Superior temporal gyrus (tissue), 1 donor: ENCODE results near the gene NUP188.
A peak's percentile ranks its signal among the peaks of the same experiment; 100 is the strongest.
"Not testable (repeated sequence)": the region's sequence is repeated elsewhere in the genome, so short reads cannot be mapped to it uniquely, and the experiment has no call there.

ENCODE experiments used
- DNase-seq: peaks from one replicate; pipeline ENCODE4 v3.0.0-alpha.2; 2016; ENCODE audit errors: extremely low spot score

The NUP188 gene

DNA sequence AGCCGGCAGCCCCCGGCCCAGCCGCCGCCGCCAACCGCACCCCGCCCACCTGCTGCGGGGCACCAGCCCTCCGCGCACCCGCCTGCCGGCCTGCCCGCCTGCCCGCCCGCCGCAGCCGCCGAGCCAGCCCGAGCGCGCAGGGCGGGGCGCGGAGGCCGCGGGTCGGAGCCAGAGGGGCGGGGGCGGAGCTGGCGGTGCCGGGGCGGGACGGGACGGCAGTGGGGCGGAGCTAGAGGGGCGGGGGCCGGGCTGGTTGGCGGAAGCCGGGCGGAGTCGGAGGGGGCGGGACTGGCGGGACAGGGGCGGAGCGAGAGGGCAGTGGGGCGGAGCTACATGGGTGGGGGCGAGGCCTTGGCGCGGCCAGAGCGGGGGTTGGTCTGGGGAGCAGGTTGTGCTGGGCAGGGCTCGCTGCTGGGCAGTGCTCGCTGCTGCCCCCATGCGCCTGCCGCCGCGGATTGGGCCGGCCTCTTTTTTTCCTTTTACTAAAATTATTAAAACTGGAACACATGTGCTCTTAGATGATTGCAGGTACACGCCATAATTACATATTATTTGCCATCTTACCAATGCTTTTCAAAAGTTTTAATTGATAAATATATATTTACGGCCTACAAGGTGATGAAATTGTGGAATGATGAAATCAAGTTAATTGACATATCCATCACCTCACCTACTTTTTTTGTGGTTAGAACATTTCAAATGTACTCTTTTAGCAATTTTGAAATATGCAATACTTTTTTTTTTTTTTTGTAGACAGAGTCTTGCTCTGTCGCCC lies 80.9 kb downstream of the NUP188 start, which contains the start of gene SH3GLB2:
SH3GLB2 (minus strand) TSS at position 140 of the 775 bp plus-strand sequence. CDS start 177 bp downstream, outside the sequence.
- peak; percentile 89 for DNase-seq

DNA sequence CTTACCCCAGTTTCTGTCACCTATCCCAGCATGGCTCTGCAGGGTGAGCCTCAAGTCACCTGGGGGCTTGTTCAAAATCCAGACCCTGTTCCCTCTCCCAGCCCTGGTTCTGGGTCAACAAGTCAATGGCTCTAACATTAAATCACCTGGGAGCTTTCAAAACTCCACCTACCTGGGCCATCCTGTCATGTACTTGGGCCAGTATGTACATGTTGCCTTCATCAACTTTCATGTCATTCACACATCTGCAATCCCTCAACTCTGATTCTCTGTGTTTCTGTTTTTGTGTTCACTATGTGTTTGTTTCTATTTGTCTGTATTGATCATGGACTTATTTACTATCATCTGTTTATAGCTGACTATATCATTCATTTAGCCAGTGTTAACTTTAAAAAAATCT lies 82.7 kb downstream of the NUP188 start:
- DNase-seq: no peak

DNA sequence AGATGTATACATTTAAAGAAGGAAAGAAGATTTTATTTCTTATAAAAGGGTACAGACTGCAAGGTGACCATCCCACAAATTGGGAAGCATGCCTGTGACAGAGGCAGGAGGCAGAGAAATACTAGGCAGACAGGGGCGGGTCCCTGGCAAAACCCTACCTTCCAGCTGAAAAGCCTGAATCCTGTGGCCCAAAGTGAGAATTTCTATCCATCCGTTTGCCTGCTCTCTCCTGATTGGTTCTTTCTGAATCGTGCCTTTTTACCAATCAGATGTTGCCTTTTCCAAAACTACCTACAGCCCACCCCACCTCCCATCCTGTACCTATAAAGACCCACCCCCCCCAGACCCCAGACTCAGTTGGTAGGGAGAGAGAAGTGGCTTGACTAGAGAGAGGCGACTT lies 84.0 kb downstream of the NUP188 start:
- DNase-seq: no peak

DNA sequence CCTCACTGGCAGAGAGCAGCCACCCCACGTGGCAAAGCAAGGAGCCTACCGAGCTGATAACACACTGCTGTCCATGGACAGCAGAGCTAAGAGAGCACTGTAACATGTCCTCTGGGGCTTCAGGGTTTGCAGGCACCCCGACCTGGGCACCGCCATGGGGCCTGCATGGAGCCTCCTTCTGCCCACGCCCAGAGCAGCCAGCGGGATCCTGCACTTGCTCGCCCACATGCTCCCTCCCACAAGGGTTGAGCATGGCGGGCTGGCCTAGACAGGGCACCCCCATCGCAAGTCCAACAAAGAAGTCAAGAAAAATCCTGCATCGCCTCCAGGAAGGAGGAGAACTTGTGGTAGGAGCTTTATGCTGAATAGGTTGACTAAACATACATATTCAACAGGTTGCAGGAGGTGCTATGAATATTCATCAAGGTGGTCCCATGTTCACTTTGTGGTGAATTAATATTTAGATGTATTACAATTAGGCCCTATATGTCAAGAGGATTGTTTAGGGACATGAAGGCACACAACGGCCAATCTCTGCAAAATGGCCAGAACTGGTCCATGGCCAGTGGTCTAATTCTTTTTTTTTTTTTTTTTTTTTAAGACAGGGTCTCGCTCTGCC lies 85.2 kb downstream of the NUP188 start:
- no peak for DNase-seq

DNA sequence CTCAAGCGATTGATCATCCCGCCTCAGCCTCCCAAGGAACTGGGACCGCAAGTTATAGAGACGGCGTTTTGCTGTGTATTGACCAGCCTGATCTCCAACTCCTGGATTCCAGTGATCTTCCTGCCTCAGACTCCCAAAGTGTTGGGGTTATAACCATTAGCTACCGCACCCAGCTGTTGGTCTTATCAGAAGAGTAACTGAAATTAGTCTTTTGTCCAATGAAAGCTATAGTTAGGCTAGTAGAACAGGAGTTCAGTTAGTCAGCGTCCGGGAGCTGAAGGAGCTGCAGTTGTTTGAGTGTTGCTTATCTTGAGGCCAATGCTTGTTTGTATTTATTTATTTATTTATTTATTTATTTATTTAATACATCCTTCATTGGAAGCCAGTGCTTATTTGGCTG lies 85.7 kb downstream of the NUP188 start:
- DNase-seq: no peak

DNA sequence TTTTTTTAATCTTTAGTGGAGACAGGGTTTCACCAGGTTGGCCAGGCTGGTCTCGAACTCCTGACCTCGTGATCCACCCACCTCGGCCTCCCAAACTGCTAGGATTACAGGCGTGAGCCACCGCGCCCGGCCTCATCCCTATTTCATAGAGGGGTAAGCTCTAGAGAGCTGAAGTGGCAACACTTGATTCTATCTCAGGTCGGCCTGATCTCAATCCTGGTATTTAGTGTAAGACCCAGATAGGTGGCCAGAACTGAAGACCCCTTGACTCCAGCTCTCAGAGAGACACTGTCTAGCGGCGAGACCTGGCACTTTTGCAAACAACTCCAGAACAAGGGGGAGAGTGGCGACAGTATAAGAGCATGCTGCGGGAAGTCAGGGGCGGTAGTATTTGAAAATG lies 88.3 kb downstream of the NUP188 start:
- DNase-seq: not testable (repeated sequence)

DNA sequence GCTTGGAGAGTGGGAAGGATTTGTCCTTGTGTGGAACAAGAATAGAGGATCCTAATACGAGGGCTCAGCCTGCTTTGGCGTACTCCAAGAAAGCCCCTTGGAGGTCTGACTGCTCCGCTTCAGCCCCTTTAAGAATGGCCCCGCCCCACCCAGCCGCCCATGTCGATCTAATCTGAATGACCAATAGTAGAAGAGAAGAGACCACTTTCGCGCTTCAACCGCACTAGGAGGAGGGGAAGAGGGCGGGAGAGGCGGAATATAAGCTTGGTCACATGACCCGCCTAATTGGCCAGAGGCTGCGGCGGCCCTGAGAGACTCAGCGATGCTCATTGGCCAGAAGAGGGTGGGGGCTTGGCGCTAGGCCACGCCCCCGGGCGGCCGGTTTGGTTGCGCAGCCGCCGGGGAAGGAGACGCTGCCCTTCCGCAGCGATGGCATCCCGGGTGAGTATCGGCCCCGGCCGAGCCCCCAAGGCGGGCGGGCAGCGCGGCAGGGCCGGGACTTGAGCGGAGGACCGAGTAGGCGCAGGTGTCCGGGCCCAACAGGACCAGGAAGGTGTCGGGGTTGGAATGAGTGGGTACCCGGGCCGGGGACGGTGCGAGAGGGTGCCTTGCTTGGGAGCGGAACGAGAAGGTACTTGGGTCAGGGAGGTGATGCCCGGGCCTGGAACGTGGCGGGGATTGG lies 88.9 kb downstream of the NUP188 start, which contains the start of gene MIGA2:
MIGA2 (plus strand) TSS at position 386 of the 682 bp plus-strand sequence. CDS start 3,969 bp downstream, outside the sequence.
- peak; percentile 99 for DNase-seq

DNA sequence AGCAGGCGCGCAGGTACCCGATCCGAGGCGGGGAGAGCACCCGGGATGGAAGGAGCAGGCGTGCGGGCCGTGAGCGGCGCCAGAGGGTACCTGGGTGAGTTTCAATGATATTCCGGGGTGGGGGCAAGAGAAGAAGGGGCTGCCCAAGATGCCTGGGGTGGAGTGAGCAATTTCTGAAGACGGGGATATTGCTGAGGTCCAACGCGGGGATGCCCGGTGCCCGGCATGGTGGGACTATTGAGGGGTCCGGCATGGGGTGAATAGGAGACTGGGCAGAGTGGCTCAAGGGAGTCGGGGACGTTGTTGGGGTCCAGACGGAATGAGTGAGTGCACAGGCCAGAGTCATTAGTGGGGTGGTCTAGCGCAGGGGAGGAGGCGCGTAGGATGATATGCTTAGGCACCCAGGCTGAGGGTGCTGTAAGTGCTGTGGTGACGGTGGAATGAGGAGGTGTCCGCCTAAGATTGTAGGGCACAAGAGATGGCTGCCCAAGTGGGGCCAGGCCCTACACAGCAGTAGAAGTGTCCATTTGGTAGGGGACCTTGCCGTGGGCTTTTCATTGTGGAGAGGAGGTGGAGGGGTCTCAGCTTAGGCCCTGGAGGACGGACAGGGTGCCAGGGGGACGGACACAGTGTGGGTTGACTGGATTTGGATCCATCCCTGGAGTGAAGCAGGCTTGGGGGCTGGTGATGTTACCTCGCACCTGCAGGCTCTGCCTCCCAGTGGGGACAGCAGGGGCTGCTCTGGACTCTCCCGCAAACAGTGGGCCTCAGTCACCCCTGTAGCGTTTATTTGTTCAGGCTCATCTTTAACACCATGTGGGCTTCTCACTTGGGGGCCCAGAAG lies 89.6 kb downstream of the NUP188 start:
- no peak for DNase-seq

DNA sequence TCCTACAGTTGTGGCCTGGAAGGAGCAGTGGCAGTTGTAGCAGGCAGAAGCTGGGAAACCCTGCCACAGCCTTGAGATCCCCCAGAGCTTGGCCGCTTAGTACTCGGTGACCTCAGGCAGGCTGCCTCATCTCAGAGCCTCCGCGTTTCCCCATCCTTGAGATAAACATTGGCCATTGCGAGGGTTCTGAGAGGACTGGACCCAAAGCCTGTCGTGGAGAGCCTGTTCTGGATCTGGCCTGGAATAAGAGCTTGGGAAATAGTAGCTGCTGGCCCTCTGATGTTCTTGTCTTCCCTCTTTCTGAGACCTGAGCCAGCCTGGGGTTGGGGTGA lies 90.2 kb downstream of the NUP188 start:
- DNase-seq: no peak

DNA sequence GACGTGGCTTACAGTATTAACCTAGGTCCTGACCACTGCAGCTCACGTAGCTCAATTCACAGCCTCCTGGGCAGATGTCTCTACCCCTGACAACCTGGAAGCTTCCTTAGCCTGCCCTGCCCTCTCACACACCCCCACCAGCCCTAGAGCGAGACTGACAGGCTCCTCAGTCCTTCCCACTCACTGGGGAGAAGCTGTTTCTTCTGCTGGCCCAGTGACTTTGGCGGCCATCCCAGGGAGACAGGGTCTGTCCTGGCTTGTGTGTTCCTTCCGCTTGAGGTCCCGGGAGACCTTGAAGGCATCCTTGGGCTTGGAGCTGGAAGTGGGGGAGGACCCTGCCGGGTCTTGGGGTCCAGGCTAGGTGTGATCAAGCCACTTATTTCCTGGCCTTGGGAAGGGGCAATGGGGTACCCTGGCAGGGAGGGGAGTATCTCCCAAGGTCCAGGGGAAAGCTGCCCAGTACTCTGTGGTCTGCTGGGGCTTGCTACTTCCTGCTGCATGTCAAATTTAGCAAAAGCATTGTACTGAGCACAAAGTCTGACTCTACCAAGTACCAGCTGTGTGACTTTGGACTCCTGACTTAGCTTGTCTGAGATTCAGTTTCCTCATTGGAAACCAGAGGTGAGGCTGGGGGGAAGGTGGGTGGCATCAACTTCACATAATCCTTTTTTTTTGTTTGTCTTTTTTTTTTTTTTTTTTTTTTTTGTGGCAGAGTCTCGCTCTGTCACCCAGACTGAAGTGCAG lies 90.8 kb downstream of the NUP188 start:
- no peak for DNase-seq

DNA sequence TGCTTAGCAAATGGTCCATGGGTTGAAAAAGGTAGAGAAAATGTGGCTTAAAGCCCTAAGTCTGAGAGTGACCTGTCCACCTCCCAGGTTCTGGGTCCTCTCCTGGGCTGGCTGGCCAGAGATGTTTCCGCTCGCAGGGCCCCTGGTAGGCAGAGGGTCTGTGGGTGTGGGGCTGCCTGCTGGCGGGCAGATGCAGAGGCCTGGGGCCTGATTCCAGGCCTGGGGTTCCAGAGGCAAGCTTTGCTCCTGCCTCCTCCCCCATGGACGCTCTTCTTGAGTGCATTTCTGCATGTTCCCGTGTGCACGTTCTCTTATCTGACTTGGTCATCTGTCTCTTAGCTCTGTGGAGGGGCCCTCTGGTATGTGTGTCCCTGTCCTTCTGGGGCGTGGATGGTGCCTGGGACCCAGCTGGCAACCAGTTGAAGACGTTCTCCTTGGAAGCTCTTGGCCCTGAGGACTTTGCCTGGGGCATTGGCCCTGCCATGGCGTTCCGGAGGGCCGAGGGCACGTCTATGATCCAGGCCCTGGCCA lies 92.7 kb downstream of the NUP188 start:
- no peak for DNase-seq

DNA sequence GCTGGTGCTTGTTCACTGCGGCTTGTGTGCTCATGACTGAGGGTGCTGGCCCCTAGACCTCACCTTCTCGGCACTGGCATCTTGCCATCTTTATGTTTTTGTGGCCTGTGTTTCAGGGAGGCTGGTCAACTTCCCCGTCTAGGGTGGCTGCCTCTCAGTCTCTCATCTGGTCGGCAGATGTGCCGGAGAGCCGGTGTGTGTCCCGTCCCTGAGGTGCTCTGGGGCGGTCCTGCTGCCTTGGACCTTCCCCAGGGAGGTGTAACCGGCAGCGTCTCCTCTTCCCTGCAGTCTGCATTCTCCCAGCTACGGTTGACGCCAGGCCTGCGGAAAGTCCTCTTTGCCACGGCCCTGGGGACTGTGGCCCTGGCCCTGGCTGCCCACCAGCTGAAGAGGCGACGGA lies 94.5 kb downstream of the NUP188 start:
- DNase-seq: no peak

DNA sequence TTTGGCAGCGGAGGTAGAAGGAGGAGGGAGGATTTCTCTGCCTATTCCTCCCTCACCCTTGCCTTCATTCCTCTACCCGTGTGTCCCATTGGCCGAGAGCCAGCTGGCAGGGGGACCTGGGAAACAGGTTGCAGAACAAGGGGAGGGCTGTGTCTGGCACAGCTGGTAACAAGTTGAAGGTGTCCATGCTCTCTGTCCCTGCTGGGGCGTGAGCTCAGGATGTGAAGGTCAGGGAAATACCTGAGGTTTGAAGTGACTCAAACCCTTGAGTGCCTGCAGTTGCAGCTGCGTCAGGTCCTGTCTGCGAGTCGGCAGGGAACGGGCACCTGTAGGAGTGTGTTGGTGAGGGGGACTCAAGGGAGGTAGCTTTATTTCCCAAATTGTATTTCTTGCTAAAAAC lies 105.1 kb downstream of the NUP188 start:
- DNase-seq: no peak

DNA sequence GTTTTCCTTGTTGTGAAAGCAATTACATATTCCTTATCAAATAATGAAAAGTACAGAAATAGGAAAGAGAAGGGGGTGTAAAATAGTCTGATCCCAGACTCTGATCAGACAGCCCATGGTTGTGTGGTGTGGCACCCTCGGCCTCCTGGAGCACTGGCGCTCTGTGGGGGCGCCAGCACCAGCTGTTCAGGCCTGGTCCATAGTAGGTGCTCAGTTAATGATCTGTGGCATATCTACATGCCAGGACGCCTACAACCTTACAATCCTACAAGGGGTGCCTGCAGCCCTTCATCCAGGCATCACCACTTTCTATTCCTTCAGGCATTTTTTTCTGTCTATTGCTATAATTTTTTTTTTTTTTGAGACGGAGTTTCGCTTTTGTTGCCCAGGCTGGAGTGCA lies 105.5 kb downstream of the NUP188 start:
- no peak for DNase-seq

DNA sequence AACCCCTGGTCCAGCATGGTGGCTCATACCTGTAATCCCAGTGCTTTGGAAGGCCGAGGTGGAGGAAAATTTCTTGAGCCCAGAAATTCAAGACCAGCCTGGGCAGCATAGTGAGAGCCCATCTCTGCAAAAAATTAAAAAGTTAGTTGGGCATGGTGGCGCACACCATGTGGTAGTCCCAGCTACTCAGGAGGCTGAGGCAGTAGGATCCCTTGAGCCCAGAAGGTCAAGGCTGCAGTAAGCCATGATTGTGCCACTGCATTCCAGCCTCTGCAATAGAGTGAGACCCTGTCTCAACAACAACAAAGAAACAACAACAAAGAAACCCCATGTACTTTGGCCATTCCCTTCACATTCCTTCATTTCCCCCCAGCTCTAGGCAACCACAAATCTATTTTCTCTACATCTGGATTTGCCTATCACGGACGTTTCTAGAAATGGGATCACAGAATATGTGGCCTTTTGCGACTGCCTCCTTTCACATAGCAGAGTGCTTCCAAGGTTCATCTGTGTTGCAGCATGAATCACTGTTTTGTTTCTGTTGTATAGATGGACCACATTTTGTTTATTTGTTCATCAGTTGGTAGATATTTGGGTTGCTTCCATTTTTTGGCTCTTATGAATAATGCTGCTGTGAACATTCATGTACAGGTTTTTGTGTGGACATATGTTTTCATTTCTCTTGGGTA lies 106.8 kb downstream of the NUP188 start:
- DNase-seq: no peak
